GM03348 (cell line): Measurements from ENCODE around the gene IWS1.
A peak's percentile ranks its signal among the peaks of the same experiment; 100 is the strongest.
"Not testable (repeated sequence)": the region's sequence is repeated elsewhere in the genome, so short reads cannot be mapped to it uniquely, and the experiment has no call there.

ENCODE experiments used
- DNase-seq: peaks from one replicate; pipeline ENCODE4 v3.0.0; 2012; ENCODE audit warnings: low spot score

Gene IWS1

DNA sequence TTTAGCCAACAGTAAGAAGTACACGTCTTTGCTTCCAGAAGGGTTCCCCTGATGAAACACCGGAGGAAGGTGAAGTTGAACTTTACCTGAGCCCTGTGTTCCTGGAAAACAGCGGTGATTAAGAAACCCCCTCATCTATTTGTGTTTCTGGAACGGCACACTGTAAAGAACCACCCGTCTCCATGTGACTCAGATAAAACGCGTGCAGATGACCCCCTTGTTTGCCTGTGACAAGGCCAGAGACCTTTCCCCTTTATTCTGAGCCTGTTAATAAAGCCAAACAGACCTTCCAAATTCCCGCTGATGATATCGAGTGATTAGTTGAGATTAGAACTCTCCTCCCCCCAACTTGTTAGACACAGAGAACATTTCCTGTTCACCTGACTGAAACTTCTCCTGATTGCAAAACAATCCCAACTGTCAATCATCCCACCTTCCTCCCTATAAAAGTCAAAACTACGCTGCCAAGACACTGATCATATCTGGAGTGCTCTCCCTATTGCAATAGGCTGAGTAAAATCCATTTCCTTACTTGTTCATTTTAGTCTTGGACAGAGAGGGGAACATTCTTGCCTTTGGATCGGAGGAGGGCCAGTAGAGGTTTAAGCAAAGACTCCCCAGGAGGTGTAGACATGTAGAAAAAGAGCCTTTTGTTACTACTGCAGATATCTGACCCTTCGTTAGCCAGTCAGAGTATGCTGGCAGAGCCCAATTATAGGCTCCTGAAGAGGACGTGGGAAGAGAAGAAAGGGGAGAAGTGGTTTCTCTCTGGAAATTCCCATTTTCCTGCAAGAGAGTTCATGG is 914 bp upstream of the IWS1 start:
- no peak for DNase-seq

DNA sequence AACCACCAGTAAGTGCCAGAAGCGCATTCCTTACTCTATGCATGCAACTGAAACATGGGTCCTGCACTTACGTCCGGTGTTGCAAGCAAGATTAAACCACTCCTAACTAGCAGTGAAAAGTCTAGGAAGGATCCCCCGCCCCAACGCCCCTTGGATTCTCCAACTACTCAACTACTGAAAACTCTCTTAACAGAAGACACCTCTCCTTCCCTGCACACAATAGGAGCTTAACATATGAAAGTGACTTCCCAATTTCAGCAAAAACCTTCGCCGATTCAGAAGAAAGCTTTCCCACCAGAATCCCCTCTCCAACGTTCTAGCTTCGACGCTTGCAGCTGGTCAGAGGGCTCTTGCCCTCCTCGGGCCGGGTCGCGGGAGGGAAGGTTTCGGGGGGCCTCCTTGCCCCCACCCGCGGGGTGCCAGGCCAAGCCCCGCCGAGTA is 578 bp downstream of the IWS1 start:
- peak; percentile 63 for DNase-seq

DNA sequence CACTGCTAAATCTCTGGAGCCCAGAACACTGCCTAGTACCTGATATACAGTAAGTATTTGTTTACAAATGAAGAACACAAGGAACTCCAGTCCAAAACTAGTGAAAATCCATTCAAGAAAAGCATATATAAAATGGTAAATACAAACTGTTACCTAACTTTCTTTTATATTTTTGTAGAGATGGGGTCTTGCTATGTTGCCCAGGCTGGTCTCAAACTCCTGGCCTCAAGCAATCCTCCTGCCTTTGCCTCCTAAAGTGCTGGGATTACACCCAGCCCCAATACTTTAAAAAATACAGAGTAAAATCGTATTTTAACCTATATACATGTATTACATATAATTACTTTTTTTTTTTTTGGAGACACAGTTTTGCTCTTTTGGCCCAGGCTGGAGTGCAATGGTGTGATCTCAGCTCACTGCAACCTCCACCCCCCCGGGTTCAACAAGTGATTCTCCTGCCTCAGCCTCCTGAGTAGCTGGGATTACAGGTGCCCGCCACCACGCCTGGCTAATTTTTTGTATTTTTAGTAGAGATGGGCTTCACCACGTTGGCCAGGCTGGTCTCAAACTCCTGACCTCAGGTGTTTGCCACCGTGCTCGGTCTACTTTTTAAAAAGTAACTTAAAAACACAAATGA is 2.0 kb downstream of the IWS1 start:
- not testable (repeated sequence) for DNase-seq

DNA sequence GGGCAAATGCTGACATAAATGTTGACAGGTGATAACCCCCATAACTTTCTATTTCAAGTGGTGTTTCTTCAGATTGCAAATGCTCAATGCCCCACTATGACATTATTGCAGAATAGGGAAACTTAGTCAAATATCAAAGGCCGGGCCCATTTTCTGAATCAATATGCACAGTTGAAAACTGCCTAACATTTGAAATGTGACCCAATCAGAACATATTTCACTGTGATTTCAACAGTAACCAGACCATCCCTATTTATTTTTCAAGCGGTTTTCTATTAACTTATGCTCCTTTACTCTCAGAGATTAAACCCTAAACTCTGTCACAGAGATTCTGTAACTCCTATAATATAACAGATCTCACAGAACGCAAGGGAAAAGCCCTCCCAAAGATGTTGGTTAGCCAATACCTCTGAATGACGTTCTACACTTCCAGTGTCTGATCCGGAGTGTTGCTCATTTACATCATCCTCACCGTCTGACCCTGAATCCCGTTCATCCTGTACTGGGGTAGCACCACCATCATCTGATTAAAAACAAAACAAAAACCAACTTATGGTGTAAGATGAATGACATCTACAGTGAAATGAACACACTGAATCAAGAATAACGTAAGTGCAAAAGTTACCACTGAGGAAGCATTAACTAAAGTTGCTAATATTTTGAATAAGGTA is 2.9 kb downstream of the IWS1 start:
- no peak for DNase-seq

DNA sequence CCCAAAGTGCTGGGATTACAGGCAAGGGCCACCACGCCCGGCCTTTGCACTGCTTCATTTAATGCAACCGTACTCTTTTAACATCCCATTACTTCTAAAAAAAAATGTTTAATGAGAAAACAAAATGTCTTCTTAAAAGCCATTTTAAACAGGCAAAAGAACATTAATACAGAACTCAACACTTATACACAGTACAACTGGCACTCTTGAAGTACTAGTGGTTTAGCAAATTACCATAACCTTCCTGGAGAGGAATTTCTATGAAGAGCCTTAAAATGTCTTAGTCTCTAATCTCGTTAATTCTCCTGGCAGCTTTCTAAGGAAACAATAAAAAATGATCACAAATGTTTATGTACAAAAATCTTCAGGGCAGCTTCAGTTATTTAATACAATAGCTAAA is 5.9 kb downstream of the IWS1 start:
- no peak for DNase-seq

DNA sequence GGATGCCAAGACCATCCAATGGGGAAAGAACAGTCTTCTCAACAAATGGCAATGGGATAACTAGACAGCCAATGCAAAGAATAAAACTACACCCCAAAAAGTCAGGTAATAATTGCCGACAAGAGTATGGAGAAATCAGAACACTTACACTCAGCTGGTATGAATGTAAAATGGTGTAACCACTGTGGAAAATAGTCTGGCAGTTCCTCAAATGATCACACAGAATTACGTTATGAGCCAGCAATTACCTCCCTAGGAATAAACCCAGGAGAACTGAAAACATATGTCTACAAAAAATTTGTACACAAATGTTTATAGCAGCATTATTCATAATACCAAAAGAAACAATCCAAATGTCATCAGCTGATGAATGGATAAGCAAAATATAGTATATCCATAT is 8.8 kb downstream of the IWS1 start:
- no peak for DNase-seq

DNA sequence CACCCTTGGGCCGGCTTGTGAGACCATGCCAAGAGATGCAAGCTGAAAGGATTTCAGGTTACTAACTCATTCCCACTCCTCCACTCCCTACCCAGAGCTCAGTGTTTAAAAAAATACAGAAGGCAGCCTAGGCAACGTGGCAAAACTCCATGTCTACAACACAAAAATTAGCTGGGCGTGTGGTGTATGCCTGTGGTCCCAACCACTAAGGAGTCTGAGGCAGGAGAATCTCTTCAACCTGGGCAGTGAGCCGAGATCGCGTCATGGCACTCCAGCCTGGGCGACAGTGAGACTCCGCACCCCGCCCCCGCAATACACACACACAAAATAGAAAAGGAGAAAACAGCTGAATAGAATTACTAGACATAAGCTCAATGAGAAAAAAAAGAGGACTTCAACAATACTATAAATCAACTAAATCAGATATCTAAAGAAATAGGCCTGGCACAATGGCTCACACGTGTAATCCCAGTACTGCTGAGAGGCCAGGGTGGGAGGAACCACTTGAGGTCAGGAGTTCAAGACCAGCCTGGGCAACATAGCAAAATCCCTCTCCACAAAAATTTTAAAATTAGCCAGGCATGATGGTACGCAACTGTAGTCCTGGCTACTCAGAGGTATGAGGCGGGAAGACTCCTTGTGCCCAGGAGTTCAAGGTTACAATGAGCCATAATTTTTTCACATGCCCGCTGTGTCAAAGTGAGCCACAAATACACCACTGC is 10.1 kb downstream of the IWS1 start:
- peak; percentile 73 for DNase-seq

DNA sequence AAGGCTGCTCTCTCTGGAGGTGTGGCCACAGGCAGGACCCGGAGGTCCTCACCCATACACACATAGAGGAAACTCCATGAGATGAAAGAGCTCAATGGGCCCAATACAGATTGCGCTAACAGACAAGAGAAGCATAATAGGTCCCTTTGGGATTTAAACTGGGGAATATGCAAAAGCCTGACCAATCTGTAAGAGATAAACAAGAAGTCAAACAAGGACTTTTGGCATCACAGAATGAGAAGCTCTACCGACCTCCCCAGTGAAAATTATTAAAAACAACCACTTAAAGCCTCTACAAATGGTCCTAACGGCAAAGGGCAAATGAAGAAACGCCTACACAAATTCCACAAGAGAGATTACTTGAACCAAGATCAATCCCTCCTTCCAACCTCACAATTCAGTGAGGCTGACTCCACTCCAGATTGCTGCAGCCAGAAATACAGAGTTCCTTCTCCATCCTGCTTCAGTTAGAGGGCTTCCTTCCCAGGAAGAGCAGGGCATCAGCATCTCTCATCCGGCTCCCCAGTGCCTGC is 10.8 kb downstream of the IWS1 start:
- peak; percentile 52 for DNase-seq

DNA sequence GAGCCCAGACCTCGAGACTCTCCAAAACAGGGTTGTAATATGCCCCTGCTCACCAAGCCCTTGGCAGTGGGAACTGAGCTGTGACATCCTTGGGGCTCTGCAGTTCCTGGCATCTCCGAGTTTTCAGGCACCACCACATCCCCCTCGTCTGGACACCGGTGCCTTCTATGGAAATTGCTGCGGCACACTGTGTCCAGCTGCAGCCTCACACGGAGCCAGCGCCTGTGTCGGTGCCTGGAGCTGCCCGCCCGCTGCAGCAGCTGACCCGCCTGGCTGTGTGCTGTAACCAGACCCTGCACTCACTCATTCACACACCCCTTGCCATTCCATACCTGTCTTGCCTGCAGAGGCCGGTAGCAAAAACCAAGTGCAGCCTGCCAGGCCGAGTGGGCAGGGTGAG is 11.8 kb downstream of the IWS1 start:
- DNase-seq: no peak

DNA sequence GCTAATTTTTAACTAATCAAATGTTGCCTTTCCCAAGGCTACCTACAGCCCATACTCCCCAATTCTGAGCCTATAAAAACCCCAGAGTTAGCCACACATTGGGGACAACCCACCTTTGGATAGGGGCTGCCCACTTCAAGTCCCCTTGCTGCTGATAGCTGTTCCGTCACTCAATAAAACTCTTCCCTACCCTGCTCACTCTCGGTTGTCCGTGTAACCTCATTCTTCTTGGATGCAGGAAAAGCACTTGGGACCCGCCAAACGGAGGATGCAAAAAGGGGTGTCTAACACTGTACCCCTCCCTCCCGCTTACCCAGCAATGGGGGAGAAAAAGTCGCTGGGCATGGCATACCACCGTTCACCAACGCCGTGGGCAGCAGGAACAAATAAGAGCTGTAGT is 12.2 kb downstream of the IWS1 start:
- DNase-seq: no peak

DNA sequence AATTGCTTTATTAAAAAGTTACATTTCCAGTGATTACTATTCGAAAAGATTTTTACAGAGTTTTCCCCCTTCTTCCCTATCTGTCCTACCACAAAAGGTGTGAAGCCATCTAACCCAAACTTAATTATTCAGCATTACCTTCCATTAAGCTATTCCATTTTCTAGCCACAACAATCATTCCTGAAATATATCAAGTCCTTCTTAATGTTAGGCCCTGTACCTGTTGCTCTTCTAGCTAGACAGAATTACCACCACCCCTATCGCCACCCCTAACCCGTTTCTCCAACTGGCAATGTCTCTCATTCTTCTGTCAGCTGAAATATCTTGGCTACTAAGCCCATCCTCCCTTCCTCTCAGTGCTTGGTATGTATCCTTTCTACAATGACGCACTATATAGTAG is 13.9 kb downstream of the IWS1 start:
- no peak for DNase-seq

DNA sequence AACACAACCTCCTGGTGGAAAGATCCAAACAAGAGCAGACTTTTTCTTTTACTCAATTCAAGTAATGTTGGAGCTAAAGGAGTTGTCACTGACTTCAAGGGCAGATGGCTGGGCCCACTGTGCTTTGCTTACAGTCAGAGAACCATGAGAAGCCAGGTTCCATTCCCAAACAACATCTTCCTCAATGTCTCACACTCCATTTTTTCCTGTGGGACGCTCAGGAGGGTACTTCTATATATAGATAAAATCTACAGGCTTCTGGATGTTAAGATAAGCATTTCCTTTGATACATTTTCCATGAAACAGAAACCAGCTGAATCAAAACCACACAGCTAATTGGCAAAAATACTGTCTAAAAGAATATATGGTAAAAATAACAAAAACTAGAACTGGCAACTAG is 14.4 kb downstream of the IWS1 start:
- DNase-seq: no peak

DNA sequence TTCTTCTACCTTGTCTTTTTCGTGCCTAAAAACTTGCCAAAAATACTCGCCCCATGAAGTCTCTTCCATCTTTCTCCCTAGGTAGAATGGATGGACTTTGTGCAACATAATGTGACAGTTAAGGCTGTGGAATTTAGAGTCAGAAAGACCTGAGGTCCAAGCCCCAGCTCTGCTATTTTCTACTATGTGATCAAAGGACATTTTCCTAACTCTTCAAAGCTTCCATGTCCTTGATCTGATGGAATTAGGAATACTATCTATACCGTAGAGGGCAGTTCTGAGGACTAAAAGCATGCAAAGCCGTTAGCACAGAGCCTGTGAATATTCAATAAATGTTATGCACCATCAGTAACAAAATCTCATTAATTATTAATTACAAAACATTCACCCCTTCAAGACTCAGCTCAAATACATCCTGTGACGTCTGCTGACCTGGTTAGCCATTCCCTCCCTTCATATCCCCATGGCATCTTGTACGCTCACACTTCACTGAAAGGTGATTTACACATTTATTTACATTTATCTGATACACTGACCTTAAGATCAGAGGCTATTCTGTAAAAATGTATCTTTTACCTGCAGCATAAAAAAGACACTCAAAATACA is 15.1 kb downstream of the IWS1 start:
- no peak for DNase-seq

DNA sequence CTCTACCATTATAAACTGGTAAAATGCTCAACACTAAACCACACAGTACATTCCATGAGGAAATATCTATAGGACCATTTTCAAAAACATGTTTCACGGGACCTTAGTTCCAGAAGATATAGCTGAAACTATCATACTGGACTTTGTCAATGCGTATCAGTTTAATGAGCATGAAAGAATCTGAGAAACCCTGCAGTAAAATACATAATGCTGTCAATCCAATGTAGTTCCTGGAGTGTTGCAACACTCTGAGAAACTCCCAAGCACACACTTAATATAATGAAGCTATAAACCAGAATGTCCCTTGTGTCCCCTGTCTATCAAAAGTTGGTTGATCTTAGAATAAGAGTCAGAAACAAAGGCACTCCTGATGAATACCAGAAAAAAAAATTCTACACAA is 16.2 kb downstream of the IWS1 start:
- no peak for DNase-seq

DNA sequence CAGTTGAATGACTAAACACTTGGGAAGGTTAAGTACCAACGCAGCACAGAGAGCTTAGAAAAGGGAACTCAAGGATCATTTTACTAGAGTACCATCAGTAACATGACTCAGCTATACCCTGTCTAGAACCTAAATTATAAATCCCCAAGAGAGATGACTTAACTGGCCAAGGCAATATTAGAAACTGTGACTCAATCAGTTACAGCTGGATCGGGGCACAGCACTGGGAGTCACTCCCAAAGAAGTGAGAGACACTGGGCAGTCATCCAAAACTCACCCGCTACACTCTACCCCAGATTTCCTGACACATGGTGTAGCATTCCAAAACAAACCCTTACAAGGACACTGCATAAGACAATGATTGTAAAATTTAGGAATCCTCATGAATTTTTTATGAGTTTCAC is 17.7 kb downstream of the IWS1 start:
- peak; percentile 91 for DNase-seq

DNA sequence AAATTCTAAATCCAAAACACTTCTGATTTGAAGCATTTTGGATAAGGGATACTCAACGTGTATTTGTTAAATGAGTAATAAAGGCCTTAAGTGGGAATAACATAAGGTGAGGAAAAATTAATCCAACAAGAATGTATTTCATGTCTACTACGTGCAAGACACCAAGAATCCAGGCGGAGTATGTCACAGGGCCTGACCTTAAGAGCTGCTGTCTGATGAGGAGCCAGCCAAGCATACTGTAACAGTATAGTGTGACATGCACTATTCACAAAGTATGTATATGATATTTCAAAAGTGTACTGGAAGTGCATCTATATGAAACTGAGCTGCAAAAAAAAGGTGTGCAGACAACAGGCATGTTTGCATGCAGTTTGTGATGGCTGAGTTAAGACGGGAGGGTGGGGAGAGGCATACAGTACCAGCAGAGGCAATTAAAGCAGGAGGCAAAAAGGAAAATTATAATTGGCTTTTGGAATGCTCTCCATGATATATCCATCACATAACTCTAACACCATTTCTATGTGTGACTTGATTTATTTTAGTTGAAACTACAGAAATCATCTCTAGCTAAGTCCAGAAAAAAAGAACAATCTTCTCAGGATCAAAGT is 18.2 kb downstream of the IWS1 start:
- DNase-seq: no peak

DNA sequence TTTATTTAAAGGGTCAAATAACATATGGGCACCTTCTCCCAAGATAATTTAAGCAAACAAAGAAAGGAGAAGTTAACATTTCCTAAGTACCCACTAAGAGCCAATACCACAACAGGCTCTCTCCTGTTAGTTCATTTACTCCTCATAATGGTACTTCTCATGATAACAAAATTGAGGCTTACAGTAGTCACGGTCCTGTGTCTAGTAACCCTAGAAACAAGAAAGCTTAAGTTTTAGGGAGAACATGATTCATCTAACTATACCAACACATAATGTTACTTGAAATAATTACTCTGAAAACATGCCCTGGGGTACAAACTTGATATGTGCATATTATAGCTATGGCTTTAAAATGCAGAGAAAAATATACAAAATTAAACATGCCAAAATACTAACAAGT is 19.8 kb downstream of the IWS1 start:
- DNase-seq: no peak

DNA sequence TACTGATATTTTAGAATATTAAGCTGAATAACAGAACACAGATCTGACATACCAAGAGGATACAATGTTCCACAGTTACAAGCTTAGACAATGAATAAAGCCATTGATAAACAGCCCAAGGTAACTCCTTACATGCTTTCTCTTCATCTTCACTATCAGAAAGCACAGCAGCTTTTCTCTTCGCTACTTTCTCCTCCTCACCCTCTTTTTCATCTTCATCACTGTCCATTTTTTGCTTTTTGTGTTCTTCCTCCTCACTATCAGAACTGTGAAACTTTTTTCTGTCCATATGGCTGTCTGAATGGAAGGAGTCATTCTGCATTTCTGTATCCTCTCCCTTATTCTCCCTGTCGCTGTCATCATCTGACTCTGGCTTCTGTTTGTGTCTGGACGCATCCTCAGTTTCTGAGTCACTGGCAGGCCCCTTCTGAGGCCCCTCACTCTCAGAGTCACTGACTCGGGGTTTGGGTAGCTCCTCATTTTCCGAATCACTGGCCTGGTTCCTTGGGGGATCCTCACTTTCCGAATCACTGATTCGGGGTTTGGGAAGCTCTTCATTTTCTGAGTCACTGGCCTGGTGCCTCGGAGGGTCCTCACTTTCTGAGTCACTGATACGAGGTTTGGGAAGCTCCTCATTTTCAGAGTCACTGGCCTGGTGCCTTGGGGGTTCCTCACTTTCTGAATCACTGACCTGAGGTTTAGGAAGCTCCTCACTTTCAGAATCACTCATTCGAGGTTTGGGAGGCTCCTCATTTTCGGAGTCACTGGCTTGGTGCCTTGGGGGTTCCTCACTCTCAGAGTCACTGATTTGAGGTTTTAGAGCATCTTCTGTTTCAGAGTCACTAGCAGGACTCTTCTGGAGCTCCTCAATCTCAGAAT is 21.5 kb downstream of the IWS1 start:
- no peak for DNase-seq

DNA sequence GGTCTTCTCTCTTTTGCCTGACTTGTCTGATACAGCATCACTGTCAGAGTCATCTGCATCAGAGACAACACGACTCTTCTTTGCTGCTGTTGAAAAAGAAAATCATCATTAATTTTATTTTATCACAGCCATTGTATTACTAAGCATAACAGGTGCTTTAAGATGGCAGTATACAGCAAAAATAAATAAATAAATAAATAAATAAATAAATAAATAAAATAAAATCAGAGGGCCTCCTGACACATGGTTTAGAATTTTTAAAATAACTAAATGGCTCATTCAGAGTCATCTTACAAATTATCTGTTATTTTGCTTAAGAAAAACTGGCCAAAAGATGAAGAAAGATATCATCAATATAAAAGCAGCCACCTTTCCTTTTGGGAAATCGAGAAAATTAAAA is 22.8 kb downstream of the IWS1 start:
- DNase-seq: no peak

DNA sequence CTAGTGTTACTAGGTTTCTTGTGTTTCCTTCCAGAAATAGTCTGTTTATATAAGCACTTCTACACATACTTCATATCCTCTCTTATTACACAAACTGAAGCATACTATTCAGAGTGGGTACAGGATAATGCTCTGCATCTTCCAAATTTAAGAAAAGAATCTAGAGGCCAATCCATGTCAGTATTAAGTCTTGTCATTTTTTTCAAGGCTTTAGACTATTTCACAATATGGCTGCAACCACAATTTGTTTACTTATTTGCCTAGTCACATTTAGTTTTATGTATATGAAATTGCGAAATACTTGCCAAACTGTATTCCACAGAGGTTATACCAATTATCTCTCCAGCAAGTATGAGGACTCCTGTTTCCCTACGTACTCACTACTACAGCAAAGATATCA is 27.9 kb downstream of the IWS1 start:
- DNase-seq: no peak

DNA sequence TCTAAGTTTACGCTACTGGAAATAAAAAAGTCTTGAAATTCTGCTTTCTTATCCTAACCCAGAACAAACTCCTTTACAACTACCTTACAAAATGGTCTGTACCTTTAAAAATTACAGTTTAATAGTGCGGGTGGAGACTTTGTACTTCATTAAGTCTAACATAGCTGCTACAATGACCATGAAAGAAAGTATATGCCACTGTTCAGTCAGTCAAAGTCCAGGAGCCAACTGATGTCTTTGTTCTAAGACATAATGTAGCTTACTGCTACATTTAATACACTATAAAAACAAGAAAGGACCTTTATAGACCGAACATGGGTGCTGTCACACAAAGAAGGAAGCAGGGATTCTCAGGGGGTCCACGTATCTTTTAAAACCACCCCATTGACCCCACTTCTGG is 36.0 kb downstream of the IWS1 start:
- no peak for DNase-seq
